Liver (tissue), 3 donors: ENCODE data around the gene COL8A2.

ENCODE experiments used
- CTCF ChIP-seq: fragments of 150-350 bp; IDR thresholded peaks from 2 replicates; pipeline ENCODE4 v1.5.1; 2017; ENCODE audit warnings: improper control_type of control experiment, low read depth, low read length; ENCODE audit not compliant: missing input control
- FOXA1 ChIP-seq: IDR thresholded peaks from 2 replicates; pipeline ENCODE4 v1.6.1; 2016; ENCODE audit warnings: antibody characterized with exemption
- FOXA2 ChIP-seq: IDR thresholded peaks from 2 replicates; pipeline ENCODE4 v1.6.1; 2016; ENCODE audit warnings: antibody characterized with exemption
- RAD21 ChIP-seq, 2 donors: IDR thresholded peaks; 2 replicates each; pipeline ENCODE4 v1.6.1; 2016; ENCODE audit warnings: antibody characterized with exemption in 2 of 2, mild to moderate bottlenecking in 2 of 2
- REST ChIP-seq: IDR thresholded peaks from 2 replicates; pipeline ENCODE4 v1.6.1; 2016; ENCODE audit warnings: antibody characterized with exemption, mild to moderate bottlenecking
- RXRA ChIP-seq, 2 donors: IDR thresholded peaks; 2 replicates each; pipeline ENCODE4 v1.6.1; 2017 to 2018; ENCODE audit warnings: antibody characterized with exemption in 2 of 2, mild to moderate bottlenecking in 1 of 2
- YY1 ChIP-seq: IDR thresholded peaks from 2 replicates; pipeline ENCODE4 v1.6.1; 2016; ENCODE audit warnings: antibody characterized with exemption, mild to moderate bottlenecking
- ZBTB33 ChIP-seq: IDR thresholded peaks from 2 replicates; pipeline ENCODE4 v1.6.1; 2016; ENCODE audit warnings: antibody characterized with exemption
- donor health status: healthy.
- donor health status: healthy.

- TF ChIP-seq CTCF (no peak), YY1 (no peak), FOXA2 (no peak), RXRA (IDR thresholded peaks at IDR 0.05) (no peak), RAD21 (IDR thresholded peaks at IDR 0.05) (no peak), ZBTB33 (no peak), FOXA1 (no peak), REST (no peak)
These were observed 1.9 kb upstream of the COL8A2 start for GRCh38 chr1:36126797-36127500.
